ENCODE data around the gene ZNF862. TPM values are rescaled to one million over a fixed set of nuclear protein-coding genes. Genes with fewer than 3 reads are reported as not detected.

The ZNF862 gene
- total RNA-seq, 2 experiments from 2014 or later, result 7.9 to 9.1 TPM

- H3K79me2 ChIP-seq (ENCODE audit: insufficient read depth, low read depth, low read length), result no peaks in the 10 kb centered on the region
- no peak for DNase-seq (ENCODE audit: low spot score)
- CTCF ChIA-PET (ENCODE audit: unreplicated experiment), result no interaction called here
- no peaks in the 10 kb centered on the region for H4K20me1 ChIP-seq (ENCODE audit: insufficient read depth, low read length)
- intact Hi-C loops (cut with micrococcal nuclease; ENCODE audit: unreplicated experiment), result no loop called here
- H3K4me3 ChIP-seq (ENCODE audit: low read depth, low read length, poor library complexity, severe bottlenecking), result no peak overlapping the region
- no peaks in the 10 kb centered on the region for H3K36me3 ChIP-seq (ENCODE audit: insufficient read depth, low read length)
- POLR2A ChIA-PET, result no interaction called here
- H3K4me1 ChIP-seq (ENCODE audit: insufficient read depth, low read length, poor library complexity, severe bottlenecking), result peaks cover 11% of the 10 kb centered on the region
- BruUV-seq (replicated peaks), result no TSS peak
- H3K4me2 ChIP-seq (ENCODE audit: low read length), result no peak overlapping the region
- no peak overlapping the region for H3K27ac ChIP-seq (ENCODE audit: low read depth, low read length, poor library complexity, severe bottlenecking)
- H3K9me2 ChIP-seq (ENCODE audit: insufficient read depth, low read length), result no peaks in the 10 kb centered on the region
- no peaks in the 10 kb centered on the region for H3K9me3 ChIP-seq (ENCODE audit: low read length)
- TF ChIP-seq EZH2phosphoT487 (IDR thresholded peaks at IDR 0.05; ENCODE audit: borderline replicate concordance, low read depth, low read length), result no peak
- TF ChIP-seq, protein P1, sequence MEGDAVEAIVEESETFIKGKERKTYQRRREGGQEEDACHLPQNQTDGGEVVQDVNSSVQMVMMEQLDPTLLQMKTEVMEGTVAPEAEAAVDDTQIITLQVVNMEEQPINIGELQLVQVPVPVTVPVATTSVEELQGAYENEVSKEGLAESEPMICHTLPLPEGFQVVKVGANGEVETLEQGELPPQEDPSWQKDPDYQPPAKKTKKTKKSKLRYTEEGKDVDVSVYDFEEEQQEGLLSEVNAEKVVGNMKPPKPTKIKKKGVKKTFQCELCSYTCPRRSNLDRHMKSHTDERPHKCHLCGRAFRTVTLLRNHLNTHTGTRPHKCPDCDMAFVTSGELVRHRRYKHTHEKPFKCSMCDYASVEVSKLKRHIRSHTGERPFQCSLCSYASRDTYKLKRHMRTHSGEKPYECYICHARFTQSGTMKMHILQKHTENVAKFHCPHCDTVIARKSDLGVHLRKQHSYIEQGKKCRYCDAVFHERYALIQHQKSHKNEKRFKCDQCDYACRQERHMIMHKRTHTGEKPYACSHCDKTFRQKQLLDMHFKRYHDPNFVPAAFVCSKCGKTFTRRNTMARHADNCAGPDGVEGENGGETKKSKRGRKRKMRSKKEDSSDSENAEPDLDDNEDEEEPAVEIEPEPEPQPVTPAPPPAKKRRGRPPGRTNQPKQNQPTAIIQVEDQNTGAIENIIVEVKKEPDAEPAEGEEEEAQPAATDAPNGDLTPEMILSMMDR (conservative IDR thresholded peaks at IDR 0.05; ENCODE audit: low read length), result no peak
- H2AFZ ChIP-seq (ENCODE audit: low read length), result no peak overlapping the region
Measured at GRCh38 chr7:149878523-149878921, 40.3 kb downstream of the ZNF862 start.

DNA sequence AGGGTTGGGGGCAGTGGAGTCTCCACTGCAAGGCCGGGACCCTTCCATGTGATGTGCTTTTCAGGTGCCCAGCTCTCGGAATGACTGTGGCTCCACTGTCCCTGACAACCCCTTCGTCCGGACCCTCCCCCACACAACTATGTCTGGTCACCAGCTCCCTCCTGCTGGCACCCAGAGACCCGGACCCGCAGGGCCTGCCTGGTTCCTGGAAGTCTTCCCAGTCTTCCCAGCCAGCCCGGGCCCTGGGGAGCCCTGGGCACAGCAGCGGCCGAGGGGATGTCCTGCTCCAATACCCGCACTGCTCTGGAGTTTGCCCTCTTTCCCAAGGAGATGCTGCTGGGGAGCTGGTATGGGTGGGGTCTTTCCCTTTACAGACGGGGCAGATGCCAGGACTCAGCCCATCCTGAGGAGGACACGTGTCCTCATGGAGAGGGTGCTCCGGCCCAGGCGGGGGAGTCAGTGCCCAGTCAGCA, 41.1 kb downstream of the ZNF862 start:
- H3K79me2 ChIP-seq (ENCODE audit: insufficient read depth, low read depth, low read length), result no peaks in the 10 kb centered on the region
- H3K36me3 ChIP-seq (ENCODE audit: insufficient read depth, low read length), result no peaks in the 10 kb centered on the region
- no peak overlapping the region for H3K4me3 ChIP-seq (ENCODE audit: low read depth, low read length, poor library complexity, severe bottlenecking)
- no peaks in the 10 kb centered on the region for H3K9me2 ChIP-seq (ENCODE audit: insufficient read depth, low read length)
- POLR2A ChIA-PET, result no interaction called here
- no peak overlapping the region for H3K27ac ChIP-seq (ENCODE audit: low read depth, low read length, poor library complexity, severe bottlenecking)
- H3K4me1 ChIP-seq (ENCODE audit: insufficient read depth, low read length, poor library complexity, severe bottlenecking), result peaks cover 10% of the 10 kb centered on the region
- CTCF ChIA-PET (ENCODE audit: unreplicated experiment), result no interaction called here
- BruUV-seq (replicated peaks), result no TSS peak
- TF ChIP-seq EZH2phosphoT487 (IDR thresholded peaks at IDR 0.05; ENCODE audit: borderline replicate concordance, low read depth, low read length), result no peak
- TF ChIP-seq, protein P1 (conservative IDR thresholded peaks at IDR 0.05; ENCODE audit: low read length), result no peak
- intact Hi-C loops (cut with micrococcal nuclease; ENCODE audit: unreplicated experiment), result no loop called here
- H3K4me2 ChIP-seq (ENCODE audit: low read length), result no peak overlapping the region
- no peak for DNase-seq (ENCODE audit: low spot score)
- H4K20me1 ChIP-seq (ENCODE audit: insufficient read depth, low read length), result no peaks in the 10 kb centered on the region
- no peaks in the 10 kb centered on the region for H3K9me3 ChIP-seq (ENCODE audit: low read length)
- H2AFZ ChIP-seq (ENCODE audit: low read length), result no peak overlapping the region

DNA sequence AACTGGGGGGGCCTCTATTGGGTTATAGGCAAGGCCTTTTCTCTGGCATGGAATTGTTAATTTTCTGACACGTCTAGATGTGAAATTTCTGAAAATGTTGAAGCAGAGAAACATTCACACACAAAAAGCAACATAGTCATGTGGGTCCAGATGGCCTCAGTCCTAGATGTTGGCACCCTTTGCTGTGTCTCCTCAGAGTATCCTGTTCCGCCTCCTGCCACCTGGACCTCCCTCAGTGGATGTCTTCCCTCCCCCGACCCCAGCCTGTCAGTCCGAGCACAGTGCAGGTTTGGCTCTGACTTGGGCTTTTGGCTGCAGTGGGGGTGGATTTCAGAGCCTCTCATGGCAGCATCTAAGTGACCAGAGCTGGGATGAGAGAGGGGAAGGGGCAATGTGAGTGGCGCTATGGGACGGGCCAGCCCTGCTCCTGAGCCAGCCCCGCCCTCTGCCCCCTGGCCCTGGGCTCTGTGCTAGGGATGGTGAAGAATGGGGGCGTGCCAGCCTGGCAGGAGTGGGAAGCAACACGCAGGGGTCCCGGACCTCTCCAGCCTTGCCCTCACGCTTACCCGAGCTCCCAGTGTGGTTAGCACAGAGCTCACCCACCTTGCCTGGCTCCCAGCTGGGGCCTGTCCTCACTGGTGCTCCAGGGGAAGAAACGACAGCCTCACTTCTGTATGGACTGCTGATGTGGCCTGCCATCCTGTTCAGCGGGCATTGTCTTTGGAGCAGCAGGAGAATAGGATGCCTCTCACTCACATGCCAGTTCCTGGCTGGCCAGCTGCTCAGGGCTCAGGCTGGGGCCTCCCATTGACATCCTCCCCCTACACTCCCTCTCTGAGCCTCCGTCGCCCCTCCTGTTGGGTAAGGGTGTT, 41.8 kb downstream of the ZNF862 start:
- POLR2A ChIA-PET, result no interaction called here
- no peak overlapping the region for H3K27ac ChIP-seq (ENCODE audit: low read depth, low read length, poor library complexity, severe bottlenecking)
- H3K4me2 ChIP-seq (ENCODE audit: low read length), result no peak overlapping the region
- no peaks in the 10 kb centered on the region for H3K9me3 ChIP-seq (ENCODE audit: low read length)
- BruUV-seq (replicated peaks), result TSS peak; percentile 71
- intact Hi-C loops (cut with micrococcal nuclease; ENCODE audit: unreplicated experiment), result no loop called here
- no peaks in the 10 kb centered on the region for H3K36me3 ChIP-seq (ENCODE audit: insufficient read depth, low read length)
- H3K4me3 ChIP-seq (ENCODE audit: low read depth, low read length, poor library complexity, severe bottlenecking), result no peak overlapping the region
- no peaks in the 10 kb centered on the region for H3K9me2 ChIP-seq (ENCODE audit: insufficient read depth, low read length)
- no peak overlapping the region for H2AFZ ChIP-seq (ENCODE audit: low read length)
- no peaks in the 10 kb centered on the region for H3K79me2 ChIP-seq (ENCODE audit: insufficient read depth, low read depth, low read length)
- H4K20me1 ChIP-seq (ENCODE audit: insufficient read depth, low read length), result no peaks in the 10 kb centered on the region
- CTCF ChIA-PET (ENCODE audit: unreplicated experiment), result no interaction called here
- DNase-seq (ENCODE audit: low spot score), result no peak
- TF ChIP-seq, protein P1 (conservative IDR thresholded peaks at IDR 0.05; ENCODE audit: low read length), result no peak
- TF ChIP-seq EZH2phosphoT487 (IDR thresholded peaks at IDR 0.05; ENCODE audit: borderline replicate concordance, low read depth, low read length), result no peak
- H3K4me1 ChIP-seq (ENCODE audit: insufficient read depth, low read length, poor library complexity, severe bottlenecking), result peaks cover 3% of the 10 kb centered on the region
